NCI-H748 (cell line): ENCODE measurements around the gene HASPIN.

Source experiments
- DNase-seq: peaks from one replicate; lab custom pipeline; 2025; ENCODE audit not compliant: unreplicated experiment; lab: John Stamatoyannopoulos, UW

HASPIN gene

GRCh38 chr17:3762922-3763776 is 39.4 kb downstream of the HASPIN start:
- DNase-seq: no peak

GRCh38 chr17:3763777-3764170 is 40.1 kb downstream of the HASPIN start:
- DNase-seq: no peak

GRCh38 chr17:3765981-3766380 is 42.3 kb downstream of the HASPIN start:
- DNase-seq: no peak

GRCh38 chr17:3766779-3767178 is 43.1 kb downstream of the HASPIN start:
- no peak for DNase-seq

GRCh38 chr17:3768341-3768740 is 44.6 kb downstream of the HASPIN start:
- no peak for DNase-seq

GRCh38 chr17:3768769-3769168 is 45.1 kb downstream of the HASPIN start:
- DNase-seq: no peak

GRCh38 chr17:3770466-3770865 is 46.8 kb downstream of the HASPIN start:
- no peak for DNase-seq

GRCh38 chr17:3771140-3771539 is 47.4 kb downstream of the HASPIN start:
- DNase-seq: peak; percentile 19

- no peak for DNase-seq
Measured at GRCh38 chr17:3772764-3773163, 49.1 kb downstream of the HASPIN start.

GRCh38 chr17:3773511-3773910 is 49.8 kb downstream of the HASPIN start:
- no peak for DNase-seq

GRCh38 chr17:3773966-3774365 is 50.3 kb downstream of the HASPIN start:
- no peak for DNase-seq
